HFFc6 (cell line): ENCODE data around the gene DOCK2. TPM values are rescaled to one million over a fixed set of nuclear protein-coding genes. Genes with fewer than 3 reads are reported as not detected.
A peak's percentile ranks its signal among the peaks of the same experiment; 100 is the strongest.
"Not testable (repeated sequence)": the region's sequence is repeated elsewhere in the genome, so short reads cannot be mapped to it uniquely, and the experiment has no call there.

Source experiments
- DNase-seq: peaks from one replicate; pipeline ENCODE4 v3.0.0-alpha.2; 2018
- H3K27ac Mint-ChIP-seq: 2 replicates; pipeline ENCODE4 v1.8.0; 2020; ENCODE audit warnings: mild to moderate bottlenecking, mixed read lengths
- H3K27me3 Mint-ChIP-seq: 2 replicates; pipeline ENCODE4 v1.8.0; 2021; ENCODE audit warnings: mild to moderate bottlenecking, moderate library complexity, mixed read lengths; ENCODE audit not compliant: insufficient read depth
- H3K36me3 Mint-ChIP-seq: 2 replicates; pipeline ENCODE4 v1.8.0; 2021; ENCODE audit warnings: low read depth, mixed read lengths
- H3K4me1 Mint-ChIP-seq: 2 replicates; pipeline ENCODE4 v1.8.0; 2020; ENCODE audit warnings: low read depth, mixed read lengths
- H3K4me3 Mint-ChIP-seq: 2 replicates; pipeline ENCODE4 v1.8.0; 2020; ENCODE audit warnings: mild to moderate bottlenecking, moderate library complexity, mixed read lengths
- H3K9me3 Mint-ChIP-seq: 2 replicates; pipeline ENCODE4 v1.8.0; 2020; ENCODE audit warnings: mild to moderate bottlenecking, mixed read lengths
- total RNA-seq, 6 experiments: library from RNA; stranded (reverse); fragmentation: NEBNext Ultra II Directional; extraction: Animal tissue kit (Norgen Biotek cat#: 25700); gene quantifications; 2 replicates in 1 of 6; 3 replicates in 5 of 6; pipeline ENCODE4 v1.2.3, GENCODE V29; 2021
- TF ChIP-seq, protein P1 (sequence below): fragments of 200-600 bp; sonication (generic); IDR thresholded peaks from 2 replicates; pipeline ENCODE4 v1.5.0; 2021; ENCODE audit warnings: antibody characterized with exemption, mild to moderate bottlenecking

Gene DOCK2
- total RNA-seq, 6 experiments from 2014 or later = 1.4 to 6.5 (median 3.0) TPM

DNA sequence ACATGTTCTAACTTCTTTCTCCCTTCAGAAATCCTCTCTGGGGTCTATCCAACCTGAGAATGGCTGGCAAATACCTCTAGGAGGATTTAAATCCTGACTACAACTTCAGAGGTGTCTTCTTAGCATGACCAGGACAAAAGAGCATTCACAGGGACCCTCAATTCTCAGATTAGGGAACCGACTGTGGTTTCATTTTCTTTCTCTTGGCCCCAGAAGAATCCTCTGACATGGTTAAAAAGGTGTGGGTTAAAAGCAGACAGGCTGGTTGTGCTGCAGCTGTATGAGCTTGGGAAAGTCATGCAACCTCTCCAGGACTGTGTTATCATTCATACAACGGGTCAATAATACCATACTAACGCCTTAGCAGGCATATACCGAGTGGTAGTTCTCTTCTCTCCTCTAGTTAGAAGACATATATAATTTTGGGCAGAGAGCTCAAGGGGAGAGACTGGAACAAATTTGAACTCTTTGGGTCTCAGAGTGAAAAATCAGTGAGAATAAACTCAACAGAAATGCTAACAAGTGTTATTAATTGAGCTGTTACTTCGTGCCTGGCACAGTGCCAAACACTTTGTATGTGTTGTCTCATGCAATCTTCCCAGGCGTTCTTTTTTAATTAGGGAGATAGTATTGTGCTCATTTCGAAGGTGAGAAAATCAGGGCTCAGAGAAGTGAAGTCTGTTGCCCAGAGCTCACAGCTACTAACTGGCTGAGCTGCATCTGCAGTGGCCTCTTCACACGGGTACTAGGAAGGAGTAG is 308.0 kb downstream of the DOCK2 start:
- peak overlapping the region; percentile 97 for H3K27ac Mint-ChIP-seq
- no peak for DNase-seq
- H3K4me3 Mint-ChIP-seq = peak overlapping the region; percentile 71
- H3K4me1 Mint-ChIP-seq = peaks cover 79% of the 10 kb centered on the region
- H3K27me3 Mint-ChIP-seq = peaks cover 1% of the 10 kb centered on the region; the same call in 1 of the 2 replicates
- no peaks in the 10 kb centered on the region for H3K9me3 Mint-ChIP-seq
- TF ChIP-seq, protein P1, sequence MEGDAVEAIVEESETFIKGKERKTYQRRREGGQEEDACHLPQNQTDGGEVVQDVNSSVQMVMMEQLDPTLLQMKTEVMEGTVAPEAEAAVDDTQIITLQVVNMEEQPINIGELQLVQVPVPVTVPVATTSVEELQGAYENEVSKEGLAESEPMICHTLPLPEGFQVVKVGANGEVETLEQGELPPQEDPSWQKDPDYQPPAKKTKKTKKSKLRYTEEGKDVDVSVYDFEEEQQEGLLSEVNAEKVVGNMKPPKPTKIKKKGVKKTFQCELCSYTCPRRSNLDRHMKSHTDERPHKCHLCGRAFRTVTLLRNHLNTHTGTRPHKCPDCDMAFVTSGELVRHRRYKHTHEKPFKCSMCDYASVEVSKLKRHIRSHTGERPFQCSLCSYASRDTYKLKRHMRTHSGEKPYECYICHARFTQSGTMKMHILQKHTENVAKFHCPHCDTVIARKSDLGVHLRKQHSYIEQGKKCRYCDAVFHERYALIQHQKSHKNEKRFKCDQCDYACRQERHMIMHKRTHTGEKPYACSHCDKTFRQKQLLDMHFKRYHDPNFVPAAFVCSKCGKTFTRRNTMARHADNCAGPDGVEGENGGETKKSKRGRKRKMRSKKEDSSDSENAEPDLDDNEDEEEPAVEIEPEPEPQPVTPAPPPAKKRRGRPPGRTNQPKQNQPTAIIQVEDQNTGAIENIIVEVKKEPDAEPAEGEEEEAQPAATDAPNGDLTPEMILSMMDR = no peak
- H3K36me3 Mint-ChIP-seq = peaks cover 48% of the 10 kb centered on the region

DNA sequence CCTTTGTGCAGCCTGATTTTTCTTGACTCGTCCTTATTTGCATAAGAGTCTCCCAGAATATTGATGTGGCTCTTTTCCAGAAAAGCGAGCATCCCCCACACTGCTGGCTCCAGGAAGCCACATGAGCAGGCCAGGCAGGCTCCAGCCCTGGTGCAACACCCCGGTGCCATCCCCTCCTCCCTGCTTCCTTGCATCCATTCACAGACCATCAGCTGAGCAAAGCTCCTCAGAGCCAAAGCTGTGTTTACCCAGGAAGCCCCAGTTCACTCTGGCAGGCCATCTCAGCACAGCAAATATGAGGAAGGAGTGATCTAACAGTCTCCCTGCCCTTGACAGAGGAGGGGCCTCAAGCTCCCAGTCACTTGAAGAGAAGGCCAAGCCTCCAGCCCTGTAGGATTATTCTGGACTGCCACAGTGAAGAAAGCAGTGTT is 308.8 kb downstream of the DOCK2 start:
- Mint-ChIP-seq H3K27me3 (peaks cover 1% of the 10 kb centered on the region; the same call in 1 of the 2 replicates), H3K4me1 (peaks cover 77% of the 10 kb centered on the region)

GRCh38 chr5:169946743-169947295 is 309.7 kb downstream of the DOCK2 start:
- peaks cover 53% of the 10 kb centered on the region for H3K36me3 Mint-ChIP-seq
- H3K27me3 Mint-ChIP-seq = peaks cover 1% of the 10 kb centered on the region; the same call in 1 of the 2 replicates
- peaks cover 74% of the 10 kb centered on the region for H3K4me1 Mint-ChIP-seq
- TF ChIP-seq, protein P1 = no peak
- no peak for DNase-seq
- peak overlapping the region; percentile 71 for H3K4me3 Mint-ChIP-seq
- H3K27ac Mint-ChIP-seq = peak overlapping the region; percentile 97
- H3K9me3 Mint-ChIP-seq = no peaks in the 10 kb centered on the region

More for the DNA sequence above, 308.8 kb downstream of the DOCK2 start:
- TF ChIP-seq, protein P1 = no peak
- Mint-ChIP-seq H3K36me3 (peaks cover 53% of the 10 kb centered on the region), H3K9me3 (no peaks in the 10 kb centered on the region), H3K4me3 (peak overlapping the region; percentile 71), H3K27ac (peak overlapping the region; percentile 97)
- peak; percentile 97 for DNase-seq

GRCh38 chr5:169950333-169950732 is 313.3 kb downstream of the DOCK2 start:
- TF ChIP-seq, protein P1 = no peak
- Mint-ChIP-seq H3K4me1 (peaks cover 74% of the 10 kb centered on the region), H3K9me3 (no peaks in the 10 kb centered on the region), H3K4me3 (no peak overlapping the region), H3K27ac (no peak overlapping the region; the same call in 1 of the 2 replicates), H3K36me3 (peaks cover 60% of the 10 kb centered on the region), H3K27me3 (peaks cover 1% of the 10 kb centered on the region; the same call in 1 of the 2 replicates)
- no peak for DNase-seq

GRCh38 chr5:169953196-169953595 is 316.1 kb downstream of the DOCK2 start:
- peak; percentile 52 for DNase-seq
- H3K4me3 Mint-ChIP-seq, H3K27me3 Mint-ChIP-seq, H3K9me3 Mint-ChIP-seq: not testable (repeated sequence)
- H3K27ac Mint-ChIP-seq = peak overlapping the region; percentile 40
- H3K36me3 Mint-ChIP-seq = peaks cover 45% of the 10 kb centered on the region
- peaks cover 60% of the 10 kb centered on the region for H3K4me1 Mint-ChIP-seq

GRCh38 chr5:169954786-169955185 is 317.7 kb downstream of the DOCK2 start:
- Mint-ChIP-seq H3K27me3 (no peaks in the 10 kb centered on the region), H3K27ac (peak overlapping the region; percentile 26), H3K36me3 (peaks cover 41% of the 10 kb centered on the region)

More at GRCh38 chr5:169954786-169955185, 317.7 kb downstream of the DOCK2 start:
- TF ChIP-seq, protein P1 = no peak
- no peaks in the 10 kb centered on the region for H3K9me3 Mint-ChIP-seq
- DNase-seq = no peak
- no peak overlapping the region for H3K4me3 Mint-ChIP-seq
- H3K4me1 Mint-ChIP-seq = peaks cover 51% of the 10 kb centered on the region
